ENCODE results near the gene HOOK1.
"Not testable (repeated sequence)": the region's sequence is repeated elsewhere in the genome, so short reads cannot be mapped to it uniquely, and the experiment has no call there.

The HOOK1 gene

GRCh38 chr1:59885160-59885832, 70.5 kb downstream of the HOOK1 start:
- in situ Hi-C loops (cut with HindIII; ENCODE audit: low sequenced_read_pairs) = no loop called here

GRCh38 chr1:59892841-59893811, 78.4 kb downstream of the HOOK1 start:
- in situ Hi-C loops (cut with HindIII; ENCODE audit: low sequenced_read_pairs) = no loop called here

- in situ Hi-C loops (cut with HindIII; ENCODE audit: low sequenced_read_pairs) = no loop called here
Measured at GRCh38 chr1:59897165-59897564, 82.4 kb downstream of the HOOK1 start.

GRCh38 chr1:59898927-59899326, 84.2 kb downstream of the HOOK1 start:
- in situ Hi-C loops (cut with HindIII; ENCODE audit: low sequenced_read_pairs) = no loop called here

- in situ Hi-C loops (cut with HindIII; ENCODE audit: low sequenced_read_pairs) = no loop called here
Measured at GRCh38 chr1:59900640-59901039, 85.9 kb downstream of the HOOK1 start.

GRCh38 chr1:59901770-59902388, 87.1 kb downstream of the HOOK1 start:
- in situ Hi-C loops (cut with HindIII; ENCODE audit: low sequenced_read_pairs) = no loop called here

GRCh38 chr1:59903141-59903754, 88.5 kb downstream of the HOOK1 start:
- in situ Hi-C loops (cut with HindIII; ENCODE audit: low sequenced_read_pairs) = no loop called here

GRCh38 chr1:59906931-59907330, 92.2 kb downstream of the HOOK1 start:
- in situ Hi-C loops (cut with HindIII; ENCODE audit: low sequenced_read_pairs) = no loop called here

- in situ Hi-C loops (cut with HindIII; ENCODE audit: low sequenced_read_pairs) = no loop called here
Measured at GRCh38 chr1:59908084-59908483, 93.3 kb downstream of the HOOK1 start.

- in situ Hi-C loops (cut with HindIII; ENCODE audit: low sequenced_read_pairs) = no loop called here
Measured at GRCh38 chr1:59908682-59909081, 93.9 kb downstream of the HOOK1 start.

GRCh38 chr1:59914791-59915286, 100.1 kb downstream of the HOOK1 start:
- in situ Hi-C loops (cut with HindIII; ENCODE audit: low sequenced_read_pairs) = not testable (repeated sequence)

- in situ Hi-C loops (cut with HindIII; ENCODE audit: low sequenced_read_pairs) = no loop called here
Measured at GRCh38 chr1:59915516-59915915, 100.8 kb downstream of the HOOK1 start.

- in situ Hi-C loops (cut with HindIII; ENCODE audit: low sequenced_read_pairs) = no loop called here
Measured at GRCh38 chr1:59917026-59917784, 102.5 kb downstream of the HOOK1 start.

GRCh38 chr1:59917785-59918180, 103.0 kb downstream of the HOOK1 start:
- in situ Hi-C loops (cut with HindIII; ENCODE audit: low sequenced_read_pairs) = no loop called here

- in situ Hi-C loops (cut with HindIII; ENCODE audit: low sequenced_read_pairs) = no loop called here
Measured at GRCh38 chr1:59919746-59920145, 105.0 kb downstream of the HOOK1 start.

GRCh38 chr1:59921258-59921899, 106.6 kb downstream of the HOOK1 start:
- in situ Hi-C loops (cut with HindIII; ENCODE audit: low sequenced_read_pairs) = not testable (repeated sequence)

GRCh38 chr1:59924653-59925052, 109.9 kb downstream of the HOOK1 start:
- in situ Hi-C loops (cut with HindIII; ENCODE audit: low sequenced_read_pairs) = no loop called here
